ENCODE results near the gene AFP. TPM values are rescaled to one million over a fixed set of nuclear protein-coding genes. Genes with fewer than 3 reads are reported as not detected.
"Not testable (repeated sequence)": the region's sequence is repeated elsewhere in the genome, so short reads cannot be mapped to it uniquely, and the experiment has no call there.

Gene AFP
- total RNA-seq = not detected
- long read RNA-seq = 0 reads

- H3K4me3 ChIP-seq = no peak within 1 kb of the TSS
- DNase-seq = no peak
- H3K27ac ChIP-seq (replicated peaks) = no peak within 1 kb of the TSS
- H3K9me3 ChIP-seq (replicated peaks) = no peaks in the 10 kb centered on the region
- no peaks in the 10 kb centered on the region for H3K4me1 ChIP-seq
- no peaks in the 10 kb centered on the region for H3K36me3 ChIP-seq
- intact Hi-C loops (cut with micrococcal nuclease) = no loop called here
- no peak for TF ChIP-seq CTCF (IDR thresholded peaks at IDR 0.05; ENCODE audit: borderline replicate concordance)
- H3K27me3 ChIP-seq (ENCODE audit: low read depth) = no peaks in the 10 kb centered on the region
Observed at GRCh38 chr4:73435984-73436383, at the start of gene AFP. Gene AFP, plus strand, starts transcription at chr4:73436221. Its CDS starts 42 bp downstream, at chr4:73436263.

GRCh38 chr4:73387552-73387951 is 48.5 kb upstream of the AFP start:
- H3K27me3 ChIP-seq (ENCODE audit: low read depth) = no peaks in the 10 kb centered on the region
- no peak overlapping the region for H3K27ac ChIP-seq (replicated peaks)
- H3K4me1 ChIP-seq = no peaks in the 10 kb centered on the region
- TF ChIP-seq CTCF (IDR thresholded peaks at IDR 0.05; ENCODE audit: borderline replicate concordance) = no peak
- no peaks in the 10 kb centered on the region for H3K36me3 ChIP-seq
- H3K4me3 ChIP-seq = no peak overlapping the region
- DNase-seq = no peak
- intact Hi-C loops (cut with micrococcal nuclease) = no loop called here
- H3K9me3 ChIP-seq (replicated peaks) = peaks cover 8% of the 10 kb centered on the region

- intact Hi-C loops (cut with micrococcal nuclease) = no loop called here
- Histone ChIP-seq H3K4me1 (no peaks in the 10 kb centered on the region), H3K27me3 (ENCODE audit: low read depth) (no peaks in the 10 kb centered on the region), H3K27ac (replicated peaks) (no peak overlapping the region), H3K4me3 (no peak overlapping the region), H3K36me3 (no peaks in the 10 kb centered on the region), H3K9me3 (replicated peaks) (peaks cover 8% of the 10 kb centered on the region)
- DNase-seq = no peak
- TF ChIP-seq CTCF (IDR thresholded peaks at IDR 0.05; ENCODE audit: borderline replicate concordance) = no peak
Observed at GRCh38 chr4:73388887-73389286, 47.1 kb upstream of the AFP start.

- intact Hi-C loops (cut with micrococcal nuclease) = not testable (repeated sequence)
Observed at GRCh38 chr4:73389663-73390062, 46.4 kb upstream of the AFP start.

GRCh38 chr4:73391774-73392173 is 44.2 kb upstream of the AFP start:
- Histone ChIP-seq H3K4me1 (no peaks in the 10 kb centered on the region), H3K36me3 (no peaks in the 10 kb centered on the region), H3K4me3 (no peak overlapping the region), H3K27me3 (ENCODE audit: low read depth) (no peaks in the 10 kb centered on the region), H3K27ac (replicated peaks) (no peak overlapping the region), H3K9me3 (replicated peaks) (no peaks in the 10 kb centered on the region)
- intact Hi-C loops (cut with micrococcal nuclease) = no loop called here
- no peak for TF ChIP-seq CTCF (IDR thresholded peaks at IDR 0.05; ENCODE audit: borderline replicate concordance)
- no peak for DNase-seq

More at GRCh38 chr4:73389663-73390062, 46.4 kb upstream of the AFP start:
- not testable (repeated sequence) for H3K4me1 ChIP-seq; DNase-seq; H3K27ac ChIP-seq (replicated peaks); H3K36me3 ChIP-seq; H3K4me3 ChIP-seq; H3K27me3 ChIP-seq (ENCODE audit: low read depth); H3K9me3 ChIP-seq (replicated peaks)

GRCh38 chr4:73392936-73393335 is 43.1 kb upstream of the AFP start:
- no peak for DNase-seq
- Histone ChIP-seq H3K4me3 (no peak overlapping the region), H3K9me3 (replicated peaks) (no peaks in the 10 kb centered on the region), H3K36me3 (no peaks in the 10 kb centered on the region), H3K4me1 (no peaks in the 10 kb centered on the region), H3K27ac (replicated peaks) (no peak overlapping the region), H3K27me3 (ENCODE audit: low read depth) (no peaks in the 10 kb centered on the region)
- intact Hi-C loops (cut with micrococcal nuclease) = no loop called here
- TF ChIP-seq CTCF (IDR thresholded peaks at IDR 0.05; ENCODE audit: borderline replicate concordance) = no peak

All from left ventricle myocardium inferior (tissue), 1 donor.